Hepatocyte (in vitro differentiated cells): ENCODE measurements around the gene FPGS. TPM values are rescaled to one million over a fixed set of nuclear protein-coding genes. Genes with fewer than 3 reads are reported as not detected.

Source experiments
- DNase-seq: peaks from one replicate; pipeline ENCODE4 v3.0.0-alpha.2; 2016; ENCODE audit warnings: low spot score
- H2AFZ ChIP-seq: fragments of 200-600 bp; sonication (generic); 2 replicates; pipeline ENCODE4 v1.6.0; 2016; ENCODE audit warnings: antibody characterized with exemption, mild to moderate bottlenecking
- H3K27ac ChIP-seq: fragments of 200-600 bp; sonication (generic); 2 replicates; pipeline ENCODE4 v1.5.1; 2016; ENCODE audit warnings: mild to moderate bottlenecking
- H3K27me3 ChIP-seq: fragments of 200-600 bp; sonication (generic); 2 replicates; pipeline ENCODE4 v1.6.1; 2016
- H3K36me3 ChIP-seq: fragments of 200-600 bp; sonication (generic); replicated peaks from 2 replicates; pipeline ENCODE4 v1.5.1; 2016; ENCODE audit warnings: low read depth; ENCODE audit not compliant: insufficient read depth
- H3K4me1 ChIP-seq: fragments of 200-600 bp; sonication (generic); 2 replicates; pipeline ENCODE4 v1.5.1; 2016; ENCODE audit warnings: mild to moderate bottlenecking, moderate library complexity; ENCODE audit not compliant: insufficient read depth
- H3K4me2 ChIP-seq: fragments of 200-600 bp; sonication (generic); 2 replicates; pipeline ENCODE4 v1.6.0; 2016
- H3K4me3 ChIP-seq: fragments of 200-600 bp; sonication (generic); 2 replicates; pipeline ENCODE4 v1.5.1; 2016; ENCODE audit warnings: mild to moderate bottlenecking
- H3K79me2 ChIP-seq: fragments of 200-600 bp; sonication (generic); 2 replicates; pipeline ENCODE4 v1.6.0; 2017; ENCODE audit warnings: mild to moderate bottlenecking
- H3K9me2 ChIP-seq: fragments of 200-600 bp; sonication (generic); replicated peaks from 2 replicates; pipeline ENCODE4 v1.6.0; 2017; ENCODE audit warnings: mild to moderate bottlenecking; ENCODE audit not compliant: insufficient read depth
- H3K9me3 ChIP-seq: fragments of 200-600 bp; sonication (generic); 2 replicates; pipeline ENCODE4 v1.5.1; 2016; ENCODE audit warnings: low read depth, mild to moderate bottlenecking
- H4K20me1 ChIP-seq: fragments of 200-600 bp; sonication (generic); 2 replicates; pipeline ENCODE4 v1.6.0; 2016; ENCODE audit warnings: mild to moderate bottlenecking; ENCODE audit not compliant: insufficient read depth, poor library complexity, severe bottlenecking
- EZH2 ChIP-seq: fragments of 200-600 bp; sonication (generic); IDR thresholded peaks from 2 replicates; pipeline ENCODE4 v1.6.1; 2016; ENCODE audit warnings: antibody characterized with exemption, mild to moderate bottlenecking, borderline replicate concordance
- EZH2phosphoT487 ChIP-seq: fragments of 200-600 bp; sonication (generic); IDR thresholded peaks from one replicate; pipeline ENCODE4 v1.6.1; 2018; ENCODE audit warnings: antibody characterized with exemption, mild to moderate bottlenecking, low read depth, moderate library complexity; ENCODE audit not compliant: unreplicated experiment, severe bottlenecking
- WGBS: methylation state at CpG from one replicate; pipeline ENCODE4 v1.1.6; 2016; ENCODE audit warnings: low lambda C conversion rate; ENCODE audit errors: missing lambda C conversion rate; 5-methylcytosine and 5-hydroxymethylcytosine counted together
- microRNA-seq: library from miRNA; unstranded; fragments of <30 nt; microRNA quantifications from one replicate; pipeline ENCODE4, GENCODE V29; 2017
- polyA plus RNA-seq: library from polyadenylated mRNA; unstranded; fragments of >200 nt; fragmentation: Nextera tagmentation; extraction: Ambion mirVana; gene quantifications from 2 replicates; pipeline ENCODE4 v1.2.1, GENCODE V29; 2016
- small RNA-seq: library from RNA; depleted of rRNA; stranded (forward); fragments of <200 nt; gene quantifications from one replicate; pipeline ENCODE3, GENCODE V24; 2014
- total RNA-seq: library from RNA; depleted of rRNA; stranded (reverse); fragments of >200 nt; gene quantifications from 2 replicates; pipeline ENCODE4 v1.2.3, GENCODE V29; 2014
- TF ChIP-seq, protein P1 (sequence below): fragments of 200-600 bp; sonication (generic); IDR thresholded peaks from 2 replicates; pipeline ENCODE4 v1.5.1; 2016; ENCODE audit warnings: antibody characterized with exemption, mild to moderate bottlenecking; ENCODE audit not compliant: poor library complexity

Gene FPGS
- total and polyA plus RNA-seq, 2 experiments from 2014 or later = 27.4 to 48.5 TPM

DNA sequence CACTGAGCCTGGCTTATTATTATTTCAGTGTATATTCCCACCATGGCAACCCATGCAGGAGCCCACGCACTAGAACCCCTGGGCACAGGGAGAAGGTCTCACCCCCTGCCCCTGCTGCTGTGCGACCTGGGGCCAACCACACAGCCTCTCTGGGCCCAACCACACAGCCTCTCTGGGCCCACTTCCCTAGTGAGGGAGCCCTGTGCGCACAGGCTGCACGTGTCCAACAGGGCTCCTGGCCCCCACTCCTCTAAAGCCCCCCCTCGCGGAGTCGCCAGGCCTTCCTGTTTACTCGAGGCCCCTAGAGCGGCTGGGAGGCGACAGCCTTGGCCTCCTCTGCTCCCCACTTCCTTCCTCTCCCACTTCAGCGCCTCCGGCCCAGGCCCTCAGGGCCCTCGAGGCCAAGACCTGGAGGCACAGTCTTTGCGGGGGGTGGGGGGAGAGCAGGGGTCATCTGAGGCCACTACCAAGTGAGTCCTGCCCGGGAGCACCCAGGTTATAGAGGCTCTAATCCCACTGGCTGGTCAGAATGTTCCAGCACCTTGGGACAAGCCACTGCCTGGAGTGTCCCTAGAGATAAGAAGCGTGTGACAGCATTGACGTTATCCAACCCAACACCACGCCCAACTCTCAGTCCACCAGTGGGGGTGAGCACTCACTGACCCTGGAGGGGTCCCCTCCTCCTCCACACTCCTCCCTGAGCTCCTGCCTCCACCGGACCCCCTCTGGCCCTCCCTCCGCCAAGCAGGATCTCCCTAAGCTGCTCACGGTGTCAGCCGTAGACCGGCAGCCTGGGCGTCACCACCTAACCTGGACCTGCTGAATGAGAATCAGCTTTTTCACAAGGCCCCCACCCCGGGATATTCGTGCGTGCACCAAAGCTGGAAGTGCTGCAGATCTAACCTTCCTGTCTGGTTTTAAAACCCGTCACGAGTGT is 59.7 kb downstream of the FPGS start:
- 52% methylated on average over 28 of the region's 29 CpGs for WGBS
- no peaks in the 10 kb centered on the region for H3K9me3 ChIP-seq
- H4K20me1 ChIP-seq = no peaks in the 10 kb centered on the region
- H3K4me2 ChIP-seq = no peak overlapping the region
- no peaks in the 10 kb centered on the region for H3K36me3 ChIP-seq
- TF ChIP-seq EZH2 = no peak
- no peak for TF ChIP-seq EZH2phosphoT487
- TF ChIP-seq, protein P1, sequence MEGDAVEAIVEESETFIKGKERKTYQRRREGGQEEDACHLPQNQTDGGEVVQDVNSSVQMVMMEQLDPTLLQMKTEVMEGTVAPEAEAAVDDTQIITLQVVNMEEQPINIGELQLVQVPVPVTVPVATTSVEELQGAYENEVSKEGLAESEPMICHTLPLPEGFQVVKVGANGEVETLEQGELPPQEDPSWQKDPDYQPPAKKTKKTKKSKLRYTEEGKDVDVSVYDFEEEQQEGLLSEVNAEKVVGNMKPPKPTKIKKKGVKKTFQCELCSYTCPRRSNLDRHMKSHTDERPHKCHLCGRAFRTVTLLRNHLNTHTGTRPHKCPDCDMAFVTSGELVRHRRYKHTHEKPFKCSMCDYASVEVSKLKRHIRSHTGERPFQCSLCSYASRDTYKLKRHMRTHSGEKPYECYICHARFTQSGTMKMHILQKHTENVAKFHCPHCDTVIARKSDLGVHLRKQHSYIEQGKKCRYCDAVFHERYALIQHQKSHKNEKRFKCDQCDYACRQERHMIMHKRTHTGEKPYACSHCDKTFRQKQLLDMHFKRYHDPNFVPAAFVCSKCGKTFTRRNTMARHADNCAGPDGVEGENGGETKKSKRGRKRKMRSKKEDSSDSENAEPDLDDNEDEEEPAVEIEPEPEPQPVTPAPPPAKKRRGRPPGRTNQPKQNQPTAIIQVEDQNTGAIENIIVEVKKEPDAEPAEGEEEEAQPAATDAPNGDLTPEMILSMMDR = no peak
- DNase-seq = no peak
- H3K27ac ChIP-seq = no peak overlapping the region
- no peak overlapping the region for H2AFZ ChIP-seq
- no peaks in the 10 kb centered on the region for H3K79me2 ChIP-seq
- no peak overlapping the region for H3K4me3 ChIP-seq
- no peaks in the 10 kb centered on the region for H3K27me3 ChIP-seq
- H3K4me1 ChIP-seq = peaks cover 24% of the 10 kb centered on the region
- no peaks in the 10 kb centered on the region for H3K9me2 ChIP-seq

DNA sequence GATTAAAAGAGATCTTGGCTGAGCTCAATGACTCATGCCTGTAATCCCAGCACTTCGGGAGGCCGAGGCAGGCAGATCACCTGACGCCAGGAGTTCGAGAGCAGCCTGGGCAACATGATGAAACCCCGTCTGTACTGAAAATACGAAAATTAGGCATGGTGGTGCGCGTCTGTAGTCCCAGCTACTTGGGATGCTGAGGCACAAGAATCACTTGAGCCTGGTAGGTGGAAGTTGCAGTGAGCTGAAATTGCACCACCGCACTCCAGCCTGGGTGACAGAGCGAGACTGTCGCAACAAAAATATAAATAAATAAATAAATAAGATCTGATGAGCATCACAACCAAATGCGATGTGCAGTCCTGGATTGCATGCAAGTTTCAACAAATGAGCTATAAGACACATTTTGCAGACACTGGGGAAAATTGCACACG is 60.5 kb downstream of the FPGS start:
- H3K27ac ChIP-seq = no peak overlapping the region
- 77% methylated on average over 13 of the region's 13 CpGs for WGBS
- DNase-seq = no peak
- no peak overlapping the region for H3K4me3 ChIP-seq
- TF ChIP-seq, protein P1 = no peak
- H3K79me2 ChIP-seq = no peaks in the 10 kb centered on the region
- H3K4me2 ChIP-seq = no peak overlapping the region
- no peak overlapping the region for H2AFZ ChIP-seq
- H3K36me3 ChIP-seq = no peaks in the 10 kb centered on the region
- no peaks in the 10 kb centered on the region for H3K27me3 ChIP-seq
- H3K4me1 ChIP-seq = peaks cover 21% of the 10 kb centered on the region
- no peaks in the 10 kb centered on the region for H4K20me1 ChIP-seq
- no peaks in the 10 kb centered on the region for H3K9me2 ChIP-seq
- H3K9me3 ChIP-seq = no peaks in the 10 kb centered on the region

Small RNA genes within 50 kb of the gene (microRNA-seq; reads per million reads assigned to microRNA genes)
- gene MIR2861 (not detected), gene MIR3960 (not detected)

Small RNA genes within 50 kb of the gene (small RNA-seq; reads per million reads assigned to genes)
- not detected for gene RF00019
- gene RNA5SP296 = not detected

Other genes with a start within 250 kb of the FPGS start
- gene STXBP1, start 190.6 kb upstream of the FPGS start, total RNA-seq = 10.7 and 27.6 TPM in 2 replicates
- gene STXBP1, start 190.6 kb upstream of the FPGS start, polyA plus RNA-seq = 18.0 and 22.6 TPM in 2 replicates
- not detected in 2 replicates for gene CFAP157, start 95.9 kb upstream of the FPGS start, total RNA-seq
- 0.15 and 0.51 TPM in 2 replicates for gene CFAP157, start 95.9 kb upstream of the FPGS start, polyA plus RNA-seq
- gene PTRH1, start 87.2 kb upstream of the FPGS start, total RNA-seq = 9.8 and 13.5 TPM in 2 replicates
- 24.5 and 25.9 TPM in 2 replicates for gene PTRH1, start 87.2 kb upstream of the FPGS start, polyA plus RNA-seq
- 0.24 TPM in 1 of 2 replicates, not detected in the other for gene TTC16, start 86.8 kb upstream of the FPGS start, total RNA-seq
- not detected in 2 replicates for gene TTC16, start 86.8 kb upstream of the FPGS start, polyA plus RNA-seq
- gene TOR2A, start 67.6 kb upstream of the FPGS start, total RNA-seq = 16.8 and 17.1 TPM in 2 replicates
- gene TOR2A, start 67.6 kb upstream of the FPGS start, polyA plus RNA-seq = 21.3 and 28.8 TPM in 2 replicates
- gene SH2D3C, start 24.2 kb upstream of the FPGS start, total RNA-seq = 0.23 and 0.96 TPM in 2 replicates
- 0.89 and 2.2 TPM in 2 replicates for gene SH2D3C, start 24.2 kb upstream of the FPGS start, polyA plus RNA-seq
- 53.5 and 84.6 TPM in 2 replicates for gene CDK9, start 16.8 kb upstream of the FPGS start, total RNA-seq
- gene CDK9, start 16.8 kb upstream of the FPGS start, polyA plus RNA-seq = 91.4 and 92.3 TPM in 2 replicates
- 3.2 and 6.8 TPM in 2 replicates for gene ENG, start 51.8 kb downstream of the FPGS start, total RNA-seq
- 19.4 and 21.2 TPM in 2 replicates for gene ENG, start 51.8 kb downstream of the FPGS start, polyA plus RNA-seq
- 28.3 and 39.8 TPM in 2 replicates for gene AK1, start 74.8 kb downstream of the FPGS start, total RNA-seq
- 85.9 and 91.3 TPM in 2 replicates for gene AK1, start 74.8 kb downstream of the FPGS start, polyA plus RNA-seq
- 31.8 and 37.3 TPM in 2 replicates for gene ST6GALNAC6, start 96.7 kb downstream of the FPGS start, total RNA-seq
- 47.7 and 61.2 TPM in 2 replicates for gene ST6GALNAC6, start 96.7 kb downstream of the FPGS start, polyA plus RNA-seq
- gene ST6GALNAC4, start 114.2 kb downstream of the FPGS start, total RNA-seq = 13.2 and 14.6 TPM in 2 replicates
- gene ST6GALNAC4, start 114.2 kb downstream of the FPGS start, polyA plus RNA-seq = 14.3 and 15.2 TPM in 2 replicates
- gene PIP5KL1, start 127.9 kb downstream of the FPGS start, total RNA-seq = 1.6 and 3.7 TPM in 2 replicates
- gene PIP5KL1, start 127.9 kb downstream of the FPGS start, polyA plus RNA-seq = 1.4 and 2.5 TPM in 2 replicates
- gene DPM2, start 135.0 kb downstream of the FPGS start, total RNA-seq = 19.2 and 22.4 TPM in 2 replicates
- gene DPM2, start 135.0 kb downstream of the FPGS start, polyA plus RNA-seq = 57.1 and 61.9 TPM in 2 replicates
- 38.1 and 47.9 TPM in 2 replicates for gene EEIG1, start 178.1 kb downstream of the FPGS start, total RNA-seq
- 43.6 and 44.1 TPM in 2 replicates for gene EEIG1, start 178.1 kb downstream of the FPGS start, polyA plus RNA-seq